ENCODE results near the gene RHOF.

RHOF gene

GRCh38 chr12:121793440-121793837 lies at the start of gene RHOF:
TSS of gene RHOF (minus strand) at chr12:121793688. CDS start at chr12:121793633, 55 bp downstream.
- DNase-seq, result no peak

- no peak for DNase-seq
These were observed 46.7 kb upstream of the RHOF start for GRCh38 chr12:121839993-121840761.

DNA sequence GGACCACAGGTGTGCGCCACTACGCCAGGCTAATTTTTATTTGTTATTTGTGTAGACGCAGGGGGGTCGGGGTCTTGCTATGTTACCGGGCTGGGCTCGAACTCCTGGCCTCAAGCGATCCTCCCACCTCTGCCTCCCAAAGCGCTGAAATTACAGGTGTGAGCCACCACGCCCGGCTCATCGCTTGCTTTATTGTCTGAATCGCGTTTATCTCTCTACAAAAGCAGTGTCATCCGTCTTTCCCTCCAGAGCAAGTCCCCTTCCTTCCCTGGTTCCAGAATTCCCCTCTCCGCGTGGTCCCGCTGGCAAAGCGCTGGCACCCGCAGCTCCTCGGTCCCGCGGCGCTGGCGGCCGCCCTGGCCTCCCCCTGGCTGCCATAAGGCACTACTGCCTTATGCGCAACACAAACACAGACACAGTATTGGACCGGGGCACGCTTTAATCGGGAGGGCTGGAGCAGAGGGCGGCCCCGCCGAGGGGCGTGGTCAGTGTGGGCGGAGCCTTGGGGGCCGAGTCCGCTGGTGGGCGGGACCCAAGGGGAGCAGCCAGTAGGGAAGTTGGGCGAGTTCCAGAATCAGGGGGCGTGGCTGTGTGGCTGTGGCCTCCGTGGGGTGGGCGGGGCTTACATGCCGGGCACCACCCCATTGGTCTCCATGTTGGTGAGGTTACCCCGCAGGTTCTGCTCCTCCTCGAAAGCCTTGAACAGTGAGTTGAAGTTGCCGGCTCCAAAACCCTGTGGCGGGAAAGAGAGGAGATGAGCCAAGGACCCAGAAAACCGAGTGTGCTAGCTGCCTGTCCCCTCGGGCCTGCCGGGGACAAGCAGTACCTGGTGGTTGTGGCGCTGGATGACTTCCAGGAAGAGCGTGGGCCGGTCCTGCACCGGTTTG lies 45.9 kb upstream of the RHOF start:
- DNase-seq, result peak; percentile 92

GRCh38 chr12:121838126-121838525 lies 44.6 kb upstream of the RHOF start:
- no peak for DNase-seq

DNA sequence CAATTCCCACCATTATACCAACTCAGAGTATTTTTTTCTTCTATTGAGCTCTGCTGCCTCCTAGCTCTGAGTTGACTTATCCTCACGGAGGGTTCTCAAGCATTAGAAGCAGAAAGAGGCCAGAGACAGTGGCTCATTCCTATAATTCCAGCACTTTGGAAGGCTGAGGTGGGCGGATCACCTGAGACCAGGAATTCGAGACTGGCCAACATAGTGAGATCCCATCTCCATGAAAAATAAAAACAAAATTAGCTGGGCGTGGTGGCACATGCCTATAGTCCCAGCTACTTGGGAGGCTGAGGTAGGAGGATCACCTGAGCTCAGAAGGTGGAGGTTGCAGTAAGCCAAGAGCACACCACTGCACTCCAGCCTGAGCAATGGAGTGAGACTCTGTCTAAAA lies 44.2 kb upstream of the RHOF start:
- no peak for DNase-seq

DNA sequence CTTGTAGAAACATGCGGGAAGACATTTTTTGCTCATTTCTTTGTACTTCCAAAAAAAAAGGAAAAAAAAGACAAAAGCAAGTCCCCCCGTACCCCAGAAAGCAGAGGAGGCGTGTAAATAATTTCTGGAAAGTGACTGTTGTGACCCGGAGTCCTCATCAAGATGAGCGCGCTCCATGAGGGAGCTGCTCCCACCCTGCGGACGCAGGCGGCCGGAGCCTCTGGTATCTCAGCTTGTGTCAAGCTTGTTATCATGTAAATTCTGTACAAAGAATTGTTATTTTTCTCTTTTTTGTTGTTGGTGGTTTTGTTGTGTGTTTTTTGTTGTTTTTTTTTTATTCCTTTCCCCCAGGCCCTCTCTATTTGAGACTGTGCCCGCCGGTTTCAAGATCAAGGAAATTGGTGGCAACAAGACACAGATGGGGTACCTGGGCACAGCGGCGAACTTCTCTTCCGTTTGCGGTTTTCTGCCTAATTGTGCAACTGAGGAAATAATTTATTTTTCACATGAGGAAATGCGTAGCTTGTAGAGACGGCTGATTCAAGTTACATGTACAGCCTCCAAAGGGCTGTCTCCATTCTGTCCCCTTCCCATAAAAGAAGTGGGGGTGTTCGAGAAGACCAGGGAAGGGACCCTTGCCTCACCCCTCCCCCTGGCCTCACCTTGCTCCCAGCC lies 38.2 kb upstream of the RHOF start:
- no peak for DNase-seq

- DNase-seq, result no peak
These were observed 37.2 kb upstream of the RHOF start for GRCh38 chr12:121830588-121831265.

GRCh38 chr12:121830134-121830533 lies 36.6 kb upstream of the RHOF start:
- no peak for DNase-seq

- no peak for DNase-seq
These were observed 35.9 kb upstream of the RHOF start for GRCh38 chr12:121829250-121829918.

GRCh38 chr12:121828826-121829225 lies 35.3 kb upstream of the RHOF start:
- DNase-seq, result no peak

GRCh38 chr12:121828306-121828705 lies 34.8 kb upstream of the RHOF start:
- DNase-seq, result no peak

DNA sequence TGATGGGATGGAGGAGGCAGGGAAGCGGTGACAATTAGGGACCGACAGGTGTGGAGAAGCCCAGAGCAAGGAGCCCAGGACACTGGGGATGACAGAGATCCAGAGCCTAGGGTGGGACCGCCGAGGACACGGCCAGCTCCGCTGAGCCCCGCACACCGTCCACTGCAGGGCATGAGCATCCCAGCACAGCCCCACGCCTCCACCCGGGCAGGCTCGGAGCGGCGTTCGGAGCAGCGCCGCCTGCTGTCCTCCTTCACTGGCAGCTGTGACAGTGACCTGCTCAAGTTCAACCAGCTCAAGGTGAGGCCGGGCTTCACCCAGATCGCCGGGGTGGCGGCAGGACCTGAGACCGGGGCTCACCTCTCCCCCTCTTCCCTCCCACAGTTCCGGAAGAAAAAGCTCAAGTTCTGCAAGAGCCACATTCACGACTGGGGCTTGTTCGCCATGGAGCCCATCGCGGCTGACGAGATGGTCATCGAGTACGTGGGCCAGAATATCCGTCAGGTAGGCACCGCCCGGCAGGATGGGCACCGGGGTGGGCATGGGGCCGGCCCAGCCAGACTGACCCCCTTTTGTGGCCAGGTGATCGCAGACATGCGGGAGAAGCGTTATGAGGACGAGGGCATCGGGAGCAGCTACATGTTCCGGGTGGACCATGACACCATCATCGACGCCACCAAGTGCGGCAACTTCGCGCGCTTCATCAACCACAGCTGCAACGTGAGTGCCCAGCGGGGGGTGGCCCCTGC lies 34.0 kb upstream of the RHOF start:
- DNase-seq, result no peak

DNA sequence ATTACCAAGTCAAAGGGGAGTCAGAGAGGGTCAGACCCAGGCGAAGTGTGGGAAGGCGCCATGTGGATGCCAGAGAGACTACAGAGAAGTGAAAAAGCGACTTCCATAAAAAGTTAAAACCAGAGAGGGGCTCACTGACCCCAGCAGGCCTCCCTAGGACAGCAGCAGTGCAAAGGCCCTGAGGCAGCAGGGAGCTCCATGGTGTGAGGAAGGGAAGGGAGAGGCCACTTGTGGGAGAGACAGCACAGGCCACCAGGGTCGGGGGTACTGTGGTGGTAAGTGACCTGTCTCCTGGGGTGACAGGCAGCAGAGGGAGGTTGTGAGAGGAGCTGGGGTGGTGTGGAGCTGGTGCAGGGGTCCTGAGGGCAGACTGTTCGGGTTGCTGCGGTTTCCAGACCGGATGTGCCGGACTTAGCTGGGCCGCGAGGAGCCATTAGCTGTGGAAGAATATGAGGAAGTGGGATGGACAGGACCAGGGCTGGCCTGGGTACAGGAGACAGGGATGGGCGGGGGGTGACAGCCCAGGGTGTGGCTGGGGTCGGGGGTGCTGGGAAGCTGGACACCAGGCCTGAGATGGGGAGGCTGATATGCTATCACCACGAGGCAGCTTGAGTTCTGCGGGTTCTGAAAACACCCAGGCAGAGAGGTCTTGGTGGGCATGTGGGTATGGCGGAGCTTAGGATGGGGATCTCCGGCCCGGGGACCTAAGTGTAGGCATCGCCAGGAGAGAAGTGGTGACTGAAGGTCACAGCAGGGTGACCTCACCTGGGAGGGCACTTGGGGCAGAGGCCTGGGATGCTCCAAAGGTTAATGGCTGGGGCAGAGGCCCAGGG lies 33.0 kb upstream of the RHOF start:
- no peak for DNase-seq

GRCh38 chr12:121825041-121825523 lies 31.6 kb upstream of the RHOF start:
- DNase-seq, result no peak

GRCh38 chr12:121823727-121824115 lies 30.2 kb upstream of the RHOF start:
- DNase-seq, result no peak

- no peak for DNase-seq
These were observed 29.7 kb upstream of the RHOF start for GRCh38 chr12:121823101-121823726.

- DNase-seq, result no peak
These were observed 29.1 kb upstream of the RHOF start for GRCh38 chr12:121822393-121823100.

- DNase-seq, result no peak
These were observed 26.6 kb upstream of the RHOF start for GRCh38 chr12:121820056-121820455.

- DNase-seq, result no peak
These were observed 25.9 kb upstream of the RHOF start for GRCh38 chr12:121819212-121819949.
